Germinal center (tissue), 1 donor: Measurements from ENCODE around the gene EFEMP2.

ENCODE experiments used
- DNase-seq: peaks from one replicate; pipeline ENCODE4 v3.0.0; 2012; ENCODE audit warnings: mixed read lengths, low spot score

EFEMP2 gene

DNA sequence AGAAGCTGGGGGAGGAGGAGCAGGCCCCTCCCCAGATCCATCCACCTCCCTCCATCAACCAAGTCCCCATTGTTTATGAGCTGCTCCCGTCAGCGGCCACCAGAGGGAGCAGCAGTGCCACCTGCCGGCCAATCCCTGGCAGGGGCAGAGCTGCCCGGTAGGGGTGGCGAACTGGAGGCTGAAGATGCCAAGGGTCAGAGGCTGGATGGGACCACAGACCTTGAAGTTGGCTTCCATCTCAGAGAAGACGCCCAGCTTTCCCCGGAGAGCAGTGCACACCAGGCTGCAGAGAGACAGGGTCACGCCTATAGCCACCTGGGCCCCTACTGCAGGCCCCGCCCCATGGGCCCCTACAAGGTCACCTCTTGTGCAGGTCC is 12.1 kb upstream of the EFEMP2 start:
- DNase-seq = peak; percentile 87

DNA sequence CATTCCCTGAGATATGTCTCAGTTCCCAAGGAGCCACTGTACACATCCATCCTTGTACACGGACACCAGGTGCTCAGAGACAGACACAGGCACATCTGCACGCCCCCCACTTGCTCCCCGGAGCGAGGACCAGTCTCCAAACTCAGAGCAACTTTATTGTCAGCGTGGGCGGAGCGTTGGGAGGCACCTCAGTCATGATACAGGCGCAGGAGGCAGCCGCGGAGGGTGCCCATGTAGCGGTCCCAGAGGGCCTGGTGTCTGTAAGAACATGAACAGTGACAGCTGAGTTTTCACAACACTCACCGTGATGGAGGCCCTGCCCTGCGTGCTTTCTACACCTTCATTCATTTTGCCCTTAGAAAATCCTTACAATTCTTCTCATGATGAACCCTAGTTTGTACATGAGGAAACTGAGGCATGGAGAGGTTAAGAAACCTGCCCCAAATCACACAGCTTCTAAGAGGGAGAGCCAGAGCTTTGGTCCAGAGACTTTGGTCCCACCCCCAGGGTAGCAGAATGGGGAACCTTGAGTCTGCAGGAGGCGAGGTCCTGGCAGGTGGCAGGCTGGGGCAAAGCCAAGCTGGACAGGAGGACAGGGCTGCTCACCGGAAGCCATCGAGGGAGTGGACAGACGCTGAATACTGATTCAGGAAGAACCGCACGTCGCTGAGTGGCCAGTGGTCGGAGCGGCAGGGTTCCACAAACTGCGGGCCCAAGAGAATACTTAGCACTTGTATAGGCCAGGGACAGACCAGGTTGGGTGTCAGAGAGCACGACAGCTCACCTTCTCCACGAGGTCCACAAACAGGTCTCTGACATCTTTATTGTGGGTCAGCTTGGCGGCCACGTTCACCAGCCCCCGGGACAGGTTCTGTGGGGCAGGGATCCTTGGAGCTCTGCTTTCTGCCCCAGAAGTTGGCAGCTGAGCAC is 11.5 kb upstream of the EFEMP2 start:
- DNase-seq = no peak

GRCh38 chr11:65883058-65883761 is 10.6 kb upstream of the EFEMP2 start:
- no peak for DNase-seq

DNA sequence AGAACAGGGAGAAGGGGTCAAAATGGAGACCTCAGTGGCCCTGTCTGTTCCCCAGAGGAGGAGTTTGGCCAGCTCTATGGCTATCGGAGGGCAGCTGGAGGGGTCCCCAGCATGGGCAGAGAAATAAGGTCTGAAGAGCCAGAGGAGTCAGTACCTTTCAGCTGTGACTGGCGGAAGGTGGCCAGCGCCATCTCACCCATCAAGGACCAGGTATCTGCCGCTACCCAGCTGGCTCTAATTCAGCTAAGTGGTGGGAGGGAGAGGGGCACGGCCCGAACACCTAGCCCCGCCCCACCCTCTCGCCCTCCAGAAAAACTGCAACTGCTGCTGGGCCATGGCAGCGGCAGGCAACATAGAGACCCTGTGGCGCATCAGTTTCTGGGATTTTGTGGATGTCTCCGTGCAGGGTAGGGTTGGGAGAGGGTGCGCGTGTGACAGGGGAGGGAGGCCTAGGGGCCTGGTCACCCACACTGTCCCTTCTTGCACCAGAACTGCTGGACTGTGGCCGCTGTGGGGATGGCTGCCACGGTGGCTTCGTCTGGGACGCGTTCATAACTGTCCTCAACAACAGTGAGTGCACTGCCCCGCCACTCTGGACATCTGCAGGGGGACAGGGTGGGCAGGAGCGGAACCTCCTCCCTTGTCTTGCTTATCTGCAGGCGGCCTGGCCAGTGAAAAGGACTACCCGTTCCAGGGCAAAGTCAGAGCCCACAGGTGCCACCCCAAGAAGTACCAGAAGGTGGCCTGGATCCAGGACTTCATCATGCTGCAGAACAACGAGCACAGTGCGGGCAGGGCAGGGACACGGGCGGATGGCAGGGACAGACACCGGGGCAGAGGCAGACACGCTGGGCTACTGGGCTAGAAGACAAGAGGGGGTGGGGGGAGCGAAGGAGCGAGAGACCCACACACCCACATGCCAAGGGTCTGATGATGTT is 9.8 kb upstream of the EFEMP2 start:
- DNase-seq = no peak

DNA sequence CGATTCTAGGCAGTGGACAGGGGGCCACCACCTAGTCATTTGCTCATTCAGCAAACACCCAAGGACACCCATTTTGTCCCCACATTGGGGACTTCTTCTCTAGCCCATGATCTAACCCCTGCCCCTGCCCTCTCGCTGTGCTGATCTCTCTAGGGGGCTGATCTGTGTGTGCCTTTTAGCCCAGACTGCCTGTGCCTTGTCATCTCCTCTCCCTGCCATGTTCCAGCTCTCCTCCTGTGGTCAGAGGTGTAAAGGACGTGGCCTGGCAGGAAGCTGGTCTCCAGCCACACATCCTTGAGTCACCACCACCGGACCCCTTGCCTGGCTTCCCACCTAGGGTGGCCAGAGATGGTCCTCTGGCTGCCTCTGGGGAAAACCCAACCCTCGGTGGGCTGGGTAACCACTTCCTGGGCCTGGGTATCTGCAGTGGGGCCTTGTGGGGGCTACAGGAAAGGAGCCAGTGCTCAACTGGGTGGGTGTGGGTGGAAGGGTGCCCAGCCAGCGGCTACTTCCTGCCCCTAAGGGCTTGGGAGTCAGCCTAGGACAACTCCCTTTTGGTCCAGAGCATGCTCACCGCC is 8.3 kb upstream of the EFEMP2 start:
- no peak for DNase-seq

- DNase-seq = no peak
Measured at GRCh38 chr11:65880027-65880426, 7.4 kb upstream of the EFEMP2 start.

GRCh38 chr11:65879617-65880016 is 7.0 kb upstream of the EFEMP2 start, which contains the start of gene CTSW:
CTSW (plus strand) TSS chr11:65879837; CDS start chr11:65879855, 18 bp downstream.
- DNase-seq = no peak

DNA sequence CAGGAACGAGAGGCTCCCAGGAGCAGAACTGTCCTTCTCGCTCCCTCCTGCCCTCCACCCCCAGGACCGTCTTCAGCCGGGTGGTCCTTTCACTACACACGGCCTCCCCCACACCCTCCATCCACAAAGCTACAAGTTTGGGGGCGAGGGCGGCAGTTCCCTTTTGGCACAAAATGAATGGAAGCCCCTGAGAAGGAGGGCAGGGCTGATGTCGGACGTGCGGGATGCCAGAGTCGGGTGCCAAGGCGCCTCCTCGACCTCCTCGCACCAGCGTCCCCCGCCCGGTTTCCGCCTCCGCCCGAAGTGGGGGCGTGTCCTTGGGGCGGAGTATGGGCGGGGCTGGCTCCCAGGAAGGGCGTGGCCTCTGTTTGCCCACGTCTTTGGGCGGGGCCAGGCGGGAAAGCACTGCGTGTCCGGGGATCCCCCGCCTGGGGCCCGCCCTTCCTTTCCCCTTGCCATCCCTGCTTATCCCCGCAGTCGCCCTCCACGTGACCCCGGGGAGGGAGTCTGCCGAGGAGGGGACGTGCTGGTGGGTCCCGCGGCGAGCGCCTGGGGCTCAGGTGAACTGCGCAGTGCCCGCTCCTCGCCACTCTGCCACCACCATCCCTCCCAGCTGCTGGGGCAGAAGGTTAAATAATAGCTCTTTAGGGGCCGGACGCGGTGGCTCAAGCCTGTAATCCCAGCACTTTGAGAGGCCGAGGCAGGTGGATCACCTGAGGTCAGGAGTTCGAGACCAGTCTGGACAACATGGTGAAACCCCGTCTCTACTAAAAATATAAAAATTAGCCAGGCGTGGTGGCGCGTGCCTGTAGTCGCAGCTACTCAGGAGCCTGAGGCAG is 937 bp upstream of the EFEMP2 start:
- DNase-seq = peak; percentile 94

DNA sequence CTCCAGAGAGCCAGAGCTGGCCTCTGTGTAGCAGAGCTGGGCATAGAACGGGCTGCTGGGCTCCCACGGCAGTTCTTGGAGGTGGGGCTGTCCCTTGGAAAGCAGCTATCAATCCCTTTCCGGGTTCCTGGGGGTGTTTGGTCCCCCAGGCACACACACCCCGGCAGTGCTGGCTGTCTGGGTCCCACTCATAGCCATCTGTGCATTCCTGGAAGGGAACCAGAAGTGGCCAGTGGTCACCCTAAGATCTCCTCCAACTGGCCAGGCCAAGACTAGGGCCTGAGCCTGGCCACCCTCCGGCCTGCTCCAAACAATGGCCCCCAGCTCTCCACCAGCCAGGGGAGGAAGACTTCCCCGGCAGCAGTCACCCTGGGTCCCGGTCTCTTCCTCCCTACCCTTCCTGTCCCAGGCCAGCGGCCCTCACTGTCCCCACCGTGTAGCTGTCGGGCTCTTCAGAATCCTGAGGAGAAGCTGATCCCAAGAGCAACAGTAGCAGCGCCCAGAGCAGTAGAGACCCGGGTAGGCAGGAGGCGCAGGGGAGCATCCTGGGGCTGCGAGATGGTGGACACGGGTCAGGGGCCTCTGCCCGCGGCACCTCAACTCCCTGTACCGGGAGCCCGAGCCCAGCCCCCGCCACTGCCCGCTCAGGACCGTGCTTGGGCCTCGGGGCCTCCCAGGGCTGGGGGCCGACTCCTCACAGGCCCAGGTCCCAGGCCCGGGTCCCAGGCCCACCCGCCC is 620 bp downstream of the EFEMP2 start:
- no peak for DNase-seq

DNA sequence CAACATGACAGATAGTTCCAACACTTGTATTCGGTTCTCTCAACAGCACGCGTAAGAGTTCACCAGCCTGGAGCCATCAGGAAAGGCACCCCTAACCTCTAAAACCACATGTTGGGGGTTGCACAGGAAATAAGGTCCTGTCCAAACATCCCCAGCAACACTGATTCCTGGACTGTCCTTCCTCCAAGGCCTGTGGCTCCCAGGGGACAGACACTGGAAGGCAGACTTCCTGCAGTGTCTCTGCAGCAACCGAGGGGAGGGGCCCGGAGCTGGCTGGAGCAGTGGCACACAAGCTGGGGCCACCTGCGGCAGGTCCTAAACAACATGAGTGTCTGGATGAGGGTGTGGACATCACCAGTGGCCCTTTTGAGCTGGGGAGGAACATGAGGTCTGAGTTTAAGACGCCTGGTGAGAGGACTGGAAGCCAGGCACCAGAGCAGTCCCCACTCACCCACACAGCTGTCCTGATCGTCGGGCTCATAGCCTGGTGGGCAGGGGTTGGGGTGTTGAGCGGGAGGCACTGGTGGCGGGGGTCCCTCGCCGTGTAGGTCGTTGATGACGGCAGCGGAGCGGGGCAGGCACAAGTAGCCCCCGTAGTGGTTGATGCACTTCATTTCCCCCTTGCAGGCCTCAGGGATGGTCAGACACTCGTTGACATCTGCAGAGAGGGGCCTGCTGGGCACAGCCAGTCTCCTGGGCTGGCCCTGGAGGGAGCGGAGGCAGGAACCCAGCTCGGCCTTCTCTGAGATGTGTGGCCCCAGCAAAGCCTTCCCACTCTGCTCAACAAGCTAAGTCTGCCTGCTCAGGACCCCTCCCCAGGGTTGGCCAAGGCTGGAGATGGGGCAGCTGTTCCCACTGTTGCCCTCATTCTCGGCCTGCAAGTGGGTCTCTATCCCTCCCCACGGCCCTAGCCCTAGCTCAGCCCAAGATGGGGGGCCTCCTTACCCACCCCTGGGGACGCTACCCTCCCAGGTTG is 1.6 kb downstream of the EFEMP2 start:
- DNase-seq = no peak

DNA sequence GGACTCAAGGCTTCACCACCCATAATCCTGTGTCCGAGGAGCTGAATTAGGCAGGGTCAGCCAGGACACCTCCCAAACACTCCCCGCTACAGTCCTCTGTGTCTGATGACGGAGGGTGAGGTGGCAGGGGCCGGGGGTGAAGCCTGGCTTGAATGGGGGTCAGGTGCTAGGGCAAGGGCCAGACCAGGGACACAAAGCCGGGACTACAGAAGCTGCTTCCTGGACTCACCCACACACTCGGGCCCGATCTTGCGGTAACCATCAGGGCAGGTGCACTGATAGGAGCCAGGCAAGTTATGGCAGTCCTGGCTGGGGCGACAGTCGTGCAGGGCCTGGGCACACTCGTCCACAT is 2.3 kb downstream of the EFEMP2 start:
- no peak for DNase-seq

DNA sequence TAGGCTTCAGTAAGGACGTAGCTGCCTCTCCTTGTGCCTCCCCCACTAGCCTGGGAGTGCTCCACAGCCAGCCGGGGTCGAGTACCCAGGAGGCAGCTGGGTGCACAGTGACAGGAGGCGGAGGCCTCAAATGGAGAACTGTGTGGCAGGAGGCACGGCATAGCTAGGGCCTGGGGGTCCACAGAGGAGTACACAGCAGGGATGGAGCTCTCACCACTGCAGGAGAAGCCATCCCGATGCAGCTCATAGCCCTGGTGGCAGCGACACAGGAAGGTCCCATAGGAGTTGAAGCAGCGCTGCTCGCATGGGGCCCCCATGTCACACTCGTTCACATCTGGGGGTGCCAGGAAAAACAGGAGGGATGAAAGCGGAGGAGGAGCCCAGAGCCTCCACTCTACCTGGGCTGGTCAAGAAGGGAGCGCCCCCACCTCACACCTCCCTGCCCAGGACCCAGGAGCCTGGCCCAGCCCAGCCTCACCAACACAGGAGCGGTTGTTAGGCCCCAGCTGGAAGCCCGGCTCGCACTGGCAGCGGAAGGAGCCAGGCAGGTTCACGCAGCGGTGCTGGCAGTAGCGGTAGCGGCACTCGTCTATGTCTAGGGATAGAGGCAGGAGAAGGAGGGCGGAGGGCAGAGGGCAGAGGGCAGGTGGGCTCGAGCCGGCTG is 2.8 kb downstream of the EFEMP2 start:
- DNase-seq = no peak

GRCh38 chr11:65868907-65869306 is 3.7 kb downstream of the EFEMP2 start:
- DNase-seq = no peak

- no peak for DNase-seq
Measured at GRCh38 chr11:65868076-65868667, 4.4 kb downstream of the EFEMP2 start.

DNA sequence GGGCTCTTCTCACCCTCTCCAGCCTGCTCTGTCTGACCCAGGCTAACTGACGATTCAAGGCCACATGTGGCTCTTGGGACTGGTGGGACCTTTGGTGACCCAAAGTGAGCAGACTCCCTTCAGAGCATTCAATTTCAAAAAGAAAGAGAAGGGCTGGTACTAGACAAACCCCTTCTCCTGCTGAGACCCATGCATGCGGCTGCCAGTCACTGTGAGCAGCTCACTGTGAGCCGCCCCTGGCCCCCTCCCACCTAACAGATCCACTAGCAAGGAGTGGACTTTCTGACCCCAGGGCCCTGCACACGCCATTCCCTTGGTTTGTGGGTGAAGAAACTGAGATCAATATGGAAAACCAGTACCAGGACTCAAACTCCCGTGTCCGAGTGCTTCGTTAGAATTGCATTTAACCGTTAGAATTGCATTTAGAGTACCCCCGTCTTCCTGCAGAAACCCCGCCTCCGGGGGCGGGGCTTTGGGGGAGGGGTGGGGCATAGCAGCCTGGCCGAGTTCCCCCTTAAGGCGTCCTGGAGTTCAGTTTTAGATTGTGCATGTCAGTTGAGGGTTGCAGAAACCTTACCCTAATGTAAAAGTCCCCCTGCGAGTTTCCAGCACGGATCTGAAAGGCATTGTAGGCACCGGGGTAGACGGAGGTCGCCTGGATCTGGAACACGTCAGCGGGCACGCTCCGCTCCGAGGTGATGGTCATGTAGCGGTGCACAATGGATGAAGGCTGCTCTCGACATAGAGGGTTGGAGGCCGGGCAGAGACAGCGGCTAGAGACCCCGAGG is 5.1 kb downstream of the EFEMP2 start:
- peak; percentile 54 for DNase-seq

- no peak for DNase-seq
Measured at GRCh38 chr11:65866509-65867283, 5.9 kb downstream of the EFEMP2 start.
